GM12874 (cell line): ENCODE data around the gene LGALS12.

ENCODE experiments used
- TF ChIP-seq, protein P1 (sequence below): IDR thresholded peaks from 2 replicates; pipeline ENCODE4 v1.5.1; 2011; ENCODE audit warnings: low read depth, mild to moderate bottlenecking, control low read depth, low read length, moderate library complexity; ENCODE audit not compliant: insufficient read depth

LGALS12 gene

DNA sequence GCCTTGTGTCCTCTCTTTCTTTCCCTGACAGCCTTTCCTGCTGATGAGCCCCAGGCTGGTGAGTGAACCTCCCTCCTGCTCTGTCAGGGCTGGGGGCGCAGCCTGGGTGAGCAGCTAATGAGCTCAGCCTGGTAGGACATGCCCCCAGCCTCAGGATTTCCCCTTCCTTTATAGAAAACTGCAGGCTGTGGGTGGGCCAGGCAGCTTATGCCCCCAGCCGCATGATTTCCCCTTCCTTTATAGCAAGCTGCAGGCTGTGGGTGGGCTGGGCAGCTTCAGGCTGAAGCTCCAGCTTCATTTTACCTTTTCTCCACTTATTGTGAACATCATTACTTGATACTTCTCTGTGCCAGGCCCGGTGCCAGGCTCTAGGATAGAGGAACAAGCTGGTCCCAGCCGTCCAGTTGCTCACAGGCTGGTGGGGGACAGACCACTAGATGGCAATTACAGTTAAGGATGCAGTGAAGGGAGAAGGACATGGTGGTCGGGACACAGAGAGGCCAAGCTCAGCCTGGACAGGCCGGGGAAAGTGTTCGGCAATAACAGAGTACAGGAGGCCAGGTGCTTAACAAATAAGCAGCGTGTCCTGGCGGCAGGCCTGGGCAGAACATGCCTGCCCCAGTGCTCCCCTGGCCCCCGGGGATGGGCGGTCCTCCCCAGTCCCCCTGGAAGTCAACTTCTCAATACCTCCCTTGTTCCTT lies 5.3 kb downstream of the LGALS12 start:
- TF ChIP-seq, protein P1, sequence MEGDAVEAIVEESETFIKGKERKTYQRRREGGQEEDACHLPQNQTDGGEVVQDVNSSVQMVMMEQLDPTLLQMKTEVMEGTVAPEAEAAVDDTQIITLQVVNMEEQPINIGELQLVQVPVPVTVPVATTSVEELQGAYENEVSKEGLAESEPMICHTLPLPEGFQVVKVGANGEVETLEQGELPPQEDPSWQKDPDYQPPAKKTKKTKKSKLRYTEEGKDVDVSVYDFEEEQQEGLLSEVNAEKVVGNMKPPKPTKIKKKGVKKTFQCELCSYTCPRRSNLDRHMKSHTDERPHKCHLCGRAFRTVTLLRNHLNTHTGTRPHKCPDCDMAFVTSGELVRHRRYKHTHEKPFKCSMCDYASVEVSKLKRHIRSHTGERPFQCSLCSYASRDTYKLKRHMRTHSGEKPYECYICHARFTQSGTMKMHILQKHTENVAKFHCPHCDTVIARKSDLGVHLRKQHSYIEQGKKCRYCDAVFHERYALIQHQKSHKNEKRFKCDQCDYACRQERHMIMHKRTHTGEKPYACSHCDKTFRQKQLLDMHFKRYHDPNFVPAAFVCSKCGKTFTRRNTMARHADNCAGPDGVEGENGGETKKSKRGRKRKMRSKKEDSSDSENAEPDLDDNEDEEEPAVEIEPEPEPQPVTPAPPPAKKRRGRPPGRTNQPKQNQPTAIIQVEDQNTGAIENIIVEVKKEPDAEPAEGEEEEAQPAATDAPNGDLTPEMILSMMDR, result no peak

DNA sequence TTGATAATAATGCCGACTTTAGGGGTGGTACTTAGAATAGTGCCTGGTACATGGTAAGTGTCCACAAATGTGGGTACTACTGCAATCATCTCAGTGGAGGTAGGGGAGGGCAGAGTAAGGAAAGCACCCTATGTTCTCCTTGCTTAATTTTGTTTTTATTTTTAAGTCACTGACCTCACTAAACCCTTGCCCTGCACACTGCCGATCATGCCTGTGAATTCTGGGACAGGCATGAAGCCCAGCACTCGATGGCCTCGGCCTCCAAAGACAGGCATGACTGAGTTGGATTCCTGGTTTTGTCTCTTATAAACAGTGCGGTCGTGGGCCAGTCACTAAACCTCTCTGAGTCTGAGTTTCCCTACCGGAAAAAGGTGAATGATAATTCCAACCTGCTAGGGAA lies 6.9 kb downstream of the LGALS12 start:
- TF ChIP-seq, protein P1, result no peak

GRCh38 chr11:63516109-63516508 lies 10.2 kb downstream of the LGALS12 start:
- TF ChIP-seq, protein P1, result no peak

DNA sequence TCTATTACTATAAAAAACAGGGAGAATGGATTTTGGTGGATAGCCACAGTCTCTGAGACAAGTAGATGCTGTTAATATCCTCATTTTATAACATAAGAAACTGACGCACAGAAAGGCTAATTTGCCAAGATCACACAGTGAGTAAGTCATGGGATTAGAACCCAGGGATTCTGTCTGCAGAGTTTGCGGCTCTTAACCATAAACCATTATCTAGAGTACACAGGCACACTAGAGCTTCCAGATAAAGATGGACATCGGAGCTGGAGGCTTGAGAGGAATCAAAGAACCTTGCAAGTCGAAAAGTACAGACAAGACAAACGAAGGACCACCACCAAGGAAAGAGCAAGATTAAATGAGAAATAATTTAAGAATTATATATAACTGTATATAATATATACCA lies 11.3 kb downstream of the LGALS12 start:
- TF ChIP-seq, protein P1, result no peak

- TF ChIP-seq, protein P1, result no peak
Measured at GRCh38 chr11:63518548-63518947, 12.7 kb downstream of the LGALS12 start.

DNA sequence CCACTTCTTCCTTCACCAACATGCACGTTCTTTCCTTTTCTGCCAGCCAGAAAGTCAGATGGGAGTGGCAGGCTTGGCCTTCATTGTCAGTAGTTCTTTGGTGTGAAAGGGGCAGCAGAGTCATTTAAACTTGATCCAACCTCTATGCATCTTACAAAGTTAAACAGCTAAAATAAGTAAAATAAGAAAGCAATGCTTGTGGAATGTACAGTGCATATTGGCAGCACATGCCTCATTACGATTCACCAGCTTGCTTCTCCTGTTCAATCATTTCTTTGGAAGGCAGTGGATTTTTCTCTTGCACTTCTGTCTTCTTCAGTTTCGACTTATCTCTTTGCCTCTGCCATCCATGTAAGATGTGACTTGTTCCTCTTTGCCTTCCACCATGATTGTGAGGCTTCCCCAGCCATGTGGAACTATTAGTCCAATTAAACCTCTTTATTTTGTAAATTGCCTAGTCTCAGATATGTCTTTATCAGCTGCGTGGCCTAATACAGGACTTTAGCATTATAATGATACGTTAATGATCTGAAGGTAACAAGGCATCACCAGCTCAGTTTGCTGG lies 14.8 kb downstream of the LGALS12 start:
- TF ChIP-seq, protein P1, result no peak

DNA sequence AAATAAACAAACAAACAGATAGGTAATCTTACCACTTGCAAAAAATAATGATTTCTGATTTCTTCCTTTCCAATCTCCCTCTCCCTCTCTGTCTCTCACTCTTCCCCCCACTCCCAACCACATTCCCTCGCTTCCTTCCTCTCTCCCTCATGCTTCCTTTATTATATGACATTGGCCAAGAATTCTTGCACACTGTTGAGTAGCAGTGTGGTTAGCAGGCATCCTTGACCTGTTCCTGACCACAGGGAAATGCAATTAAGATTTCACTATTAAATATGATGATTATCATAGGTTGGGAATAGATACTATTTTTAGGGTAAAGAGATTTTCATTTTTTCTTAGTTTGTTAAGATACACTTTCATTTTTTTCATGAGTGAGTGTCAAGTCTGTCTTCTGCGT lies 16.0 kb downstream of the LGALS12 start:
- TF ChIP-seq, protein P1, result no peak
